AG09309 (cell line): Measurements from ENCODE around the gene NAV2.

ENCODE experiments used
- DNase-seq: peaks from one replicate; pipeline ENCODE4 v3.0.0-alpha.2; 2010; ENCODE audit warnings: low read depth
- H3K4me3 ChIP-seq: 2 replicates; pipeline ENCODE4 v1.5.1; 2011; ENCODE audit warnings: mild to moderate bottlenecking, low read depth, low read length, moderate library complexity; ENCODE audit not compliant: control insufficient read depth
- CTCF ChIP-seq: IDR thresholded peaks from 2 replicates; pipeline ENCODE4 v1.5.1; 2011; ENCODE audit warnings: mild to moderate bottlenecking, low read depth, low read length, inconsistent platforms; ENCODE audit not compliant: insufficient read depth, control insufficient read depth; ENCODE audit errors: missing control alignments

Gene NAV2

GRCh38 chr11:19812710-19813109 lies 100.1 kb downstream of the NAV2 start:
- no peak overlapping the region for H3K4me3 ChIP-seq
- DNase-seq, result no peak
- no peak for TF ChIP-seq CTCF

GRCh38 chr11:19813158-19813879 lies 100.7 kb downstream of the NAV2 start:
- no peak for TF ChIP-seq CTCF
- H3K4me3 ChIP-seq, result no peak overlapping the region
- DNase-seq, result no peak

- no peak overlapping the region for H3K4me3 ChIP-seq
- no peak for TF ChIP-seq CTCF
- no peak for DNase-seq
Measured at GRCh38 chr11:19814421-19814820, 101.8 kb downstream of the NAV2 start.

GRCh38 chr11:19816040-19816439 lies 103.4 kb downstream of the NAV2 start:
- no peak for TF ChIP-seq CTCF
- no peak for DNase-seq
- H3K4me3 ChIP-seq, result no peak overlapping the region

- TF ChIP-seq CTCF, result no peak
- H3K4me3 ChIP-seq, result no peak overlapping the region
- no peak for DNase-seq
Measured at GRCh38 chr11:19816817-19817216, 104.2 kb downstream of the NAV2 start.

- no peak overlapping the region for H3K4me3 ChIP-seq
- no peak for TF ChIP-seq CTCF
- no peak for DNase-seq
Measured at GRCh38 chr11:19817265-19817851, 104.7 kb downstream of the NAV2 start.
